Measurements from ENCODE around the gene TRMT6. TPM values are rescaled to one million over a fixed set of nuclear protein-coding genes. Genes with fewer than 3 reads are reported as not detected.

TRMT6 gene
- total and polyA plus RNA-seq, 12 donors: 3.7 to 12.8 (median 9.2) TPM

- Histone ChIP-seq H3K27ac (no peak overlapping the region), H3K9me3 (no peaks in the 10 kb centered on the region), H3K36me3 (peaks cover 0 to 86% (median 0%) of the 10 kb centered on the region in 9 donors), H3K27me3 (no peaks in the 10 kb centered on the region), H3K4me3 (no peak overlapping the region), H3K4me1 (no peaks in the 10 kb centered on the region)
- ATAC-seq (no peak), DNase-seq (no peak)
- TF ChIP-seq CTCF (IDR thresholded peaks at IDR 0.05): no peak
- 78 to 85% methylated on average over 5 of the region's 5 CpGs for WGBS, 2 donors
- intact Hi-C loops (cut with DNase I): no loop called here
These were observed 30.6 kb upstream of the TRMT6 start for GRCh38 chr20:5980720-5981538.

GRCh38 chr20:5979801-5980200 is 29.5 kb upstream of the TRMT6 start:
- Histone ChIP-seq H3K27ac (no peak overlapping the region), H3K36me3 (peaks cover 0 to 85% (median 0%) of the 10 kb centered on the region in 9 donors), H3K27me3 (no peaks in the 10 kb centered on the region), H3K4me3 (no peak overlapping the region), H3K4me1 (no peaks in the 10 kb centered on the region), H3K9me3 (no peaks in the 10 kb centered on the region)
- intact Hi-C loops (cut with DNase I): no loop called here
- WGBS, 2 donors: 98% methylated on average over 4 of the region's 4 CpGs
- no peak for DNase-seq
- TF ChIP-seq CTCF (IDR thresholded peaks at IDR 0.05): no peak
- no peak for ATAC-seq

- Histone ChIP-seq H3K9me3 (no peaks in the 10 kb centered on the region), H3K27ac (no peak overlapping the region), H3K36me3 (peaks cover 0 to 74% (median 0%) of the 10 kb centered on the region in 9 donors), H3K4me3 (no peak overlapping the region), H3K27me3 (no peaks in the 10 kb centered on the region), H3K4me1 (no peaks in the 10 kb centered on the region)
- DNase-seq (no peak), ATAC-seq (no peak)
- no peak for TF ChIP-seq CTCF (IDR thresholded peaks at IDR 0.05)
- intact Hi-C loops (cut with DNase I): no loop called here
- WGBS, 2 donors: 96 to 98% methylated on average over 1 of the region's 1 CpG
These were observed 27.6 kb upstream of the TRMT6 start for GRCh38 chr20:5977975-5978374.

GRCh38 chr20:5977223-5977622 is 26.9 kb upstream of the TRMT6 start:
- DNase-seq: no peak
- peaks cover 0 to 70% (median 0%) of the 10 kb centered on the region in 9 donors for H3K36me3 ChIP-seq
- H3K4me1 ChIP-seq: no peaks in the 10 kb centered on the region
- no peak for ATAC-seq
- no peak for TF ChIP-seq CTCF (IDR thresholded peaks at IDR 0.05)
- no peaks in the 10 kb centered on the region for H3K27me3 ChIP-seq
- no peaks in the 10 kb centered on the region for H3K9me3 ChIP-seq
- H3K27ac ChIP-seq: no peak overlapping the region
- intact Hi-C loops (cut with DNase I): no loop called here
- WGBS, 2 donors: 92 to 93% methylated on average over 2 of the region's 2 CpGs
- no peak overlapping the region for H3K4me3 ChIP-seq
